Smooth muscle cell (in vitro differentiated cells): ENCODE data around the gene DLX2. TPM values are rescaled to one million over a fixed set of nuclear protein-coding genes. Genes with fewer than 3 reads are reported as not detected.

Experiments
- DNase-seq: peaks from one replicate; lab custom pipeline; 2025; ENCODE audit not compliant: unreplicated experiment; lab: John Stamatoyannopoulos, UW
- H2AFZ ChIP-seq: fragments of 200-600 bp; sonication (generic); 2 replicates; pipeline ENCODE4 v1.6.0; 2016; ENCODE audit warnings: antibody characterized with exemption, low read depth, mild to moderate bottlenecking
- H3F3A ChIP-seq: fragments of 200-600 bp; sonication (generic); 2 replicates; pipeline ENCODE4 v1.6.0; 2017; ENCODE audit warnings: antibody characterized with exemption, low read depth
- H3K27ac ChIP-seq: fragments of 200-600 bp; sonication (generic); 2 replicates; pipeline ENCODE4 v1.5.1; 2016; ENCODE audit warnings: low read depth, mild to moderate bottlenecking
- H3K27me3 ChIP-seq: fragments of 200-600 bp; sonication (generic); 2 replicates; pipeline ENCODE4 v1.6.1; 2016; ENCODE audit warnings: low read depth, mild to moderate bottlenecking
- H3K36me3 ChIP-seq: fragments of 200-600 bp; sonication (generic); 2 replicates; pipeline ENCODE4 v1.5.1; 2016; ENCODE audit warnings: low read depth
- H3K4me1 ChIP-seq: fragments of 200-600 bp; sonication (generic); 2 replicates; pipeline ENCODE4 v1.5.1; 2016; ENCODE audit warnings: low read depth
- H3K4me2 ChIP-seq: fragments of 200-600 bp; sonication (generic); 2 replicates; pipeline ENCODE4 v1.6.0; 2016; ENCODE audit warnings: mild to moderate bottlenecking
- H3K4me3 ChIP-seq: fragments of 200-600 bp; sonication (generic); 2 replicates; pipeline ENCODE4 v1.5.1; 2016; ENCODE audit warnings: mild to moderate bottlenecking
- H3K79me2 ChIP-seq: fragments of 200-600 bp; sonication (generic); 2 replicates; pipeline ENCODE4 v1.6.0; 2016; ENCODE audit warnings: low read depth, mild to moderate bottlenecking
- H3K9ac ChIP-seq: fragments of 200-600 bp; sonication (generic); 2 replicates; pipeline ENCODE4 v1.6.0; 2016; ENCODE audit warnings: low read depth
- H3K9me3 ChIP-seq: fragments of 200-600 bp; sonication (generic); replicated peaks from 2 replicates; pipeline ENCODE4 v1.5.1; 2016; ENCODE audit warnings: low read depth
- H4K20me1 ChIP-seq: fragments of 200-600 bp; sonication (generic); 2 replicates; pipeline ENCODE4 v1.6.0; 2016; ENCODE audit warnings: low read depth
- CTCF ChIP-seq: fragments of 200-600 bp; sonication (generic); IDR thresholded peaks from 2 replicates; pipeline ENCODE4 v1.5.1; 2017; ENCODE audit warnings: borderline replicate concordance, mild to moderate bottlenecking, antibody characterized with exemption; ENCODE audit not compliant: insufficient read depth, poor library complexity, severe bottlenecking
- WGBS: methylation state at CpG from one replicate; pipeline ENCODE4 v1.1.7; 2016; ENCODE audit warnings: low lambda C conversion rate; 5-methylcytosine and 5-hydroxymethylcytosine counted together
- polyA plus RNA-seq: library from polyadenylated mRNA; unstranded; fragments of >200 nt; fragmentation: Nextera tagmentation; extraction: Ambion mirVana; gene quantifications from 2 replicates; pipeline ENCODE4 v1.2.1, GENCODE V29; 2016
- total RNA-seq: library from RNA; depleted of rRNA; stranded (reverse); fragments of >200 nt; gene quantifications from 2 replicates; pipeline ENCODE4 v1.2.3, GENCODE V29; 2014

DLX2 gene
- total and polyA plus RNA-seq, 2 experiments from 2014 or later = 1.9 TPM

- H3K4me2 ChIP-seq = peak overlapping the region; percentile 97
- H3K9me3 ChIP-seq = no peaks in the 10 kb centered on the region
- TF ChIP-seq CTCF = no peak
- no peaks in the 10 kb centered on the region for H3K36me3 ChIP-seq
- H3K79me2 ChIP-seq = no peaks in the 10 kb centered on the region
- DNase-seq = no peak
- peaks cover 69% of the 10 kb centered on the region for H3K27me3 ChIP-seq
- peak overlapping the region; percentile 62 for H3K4me3 ChIP-seq
- H3K4me1 ChIP-seq = peaks cover 43% of the 10 kb centered on the region
- H2AFZ ChIP-seq = no peak overlapping the region
- WGBS = 8% methylated on average over 18 of the region's 18 CpGs
- H4K20me1 ChIP-seq = no peaks in the 10 kb centered on the region
- H3K27ac ChIP-seq = no peak overlapping the region
- H3F3A ChIP-seq = peaks cover 11% of the 10 kb centered on the region
- H3K9ac ChIP-seq = no peak overlapping the region
Observed at GRCh38 chr2:172093416-172094293, 9.0 kb downstream of the DLX2 start.

GRCh38 chr2:172092716-172093415, 9.8 kb downstream of the DLX2 start:
- no peaks in the 10 kb centered on the region for H3K9me3 ChIP-seq
- no peak overlapping the region for H3K9ac ChIP-seq
- no peak for DNase-seq
- peak overlapping the region; percentile 15 for H3K4me3 ChIP-seq
- no peak for TF ChIP-seq CTCF
- peaks cover 40% of the 10 kb centered on the region for H3K4me1 ChIP-seq
- H3K27me3 ChIP-seq = peaks cover 77% of the 10 kb centered on the region
- H4K20me1 ChIP-seq = no peaks in the 10 kb centered on the region
- no peaks in the 10 kb centered on the region for H3K79me2 ChIP-seq
- peak overlapping the region; percentile 97 for H3K4me2 ChIP-seq
- H2AFZ ChIP-seq = no peak overlapping the region
- 6% methylated on average over 19 of the region's 19 CpGs for WGBS
- H3K27ac ChIP-seq = no peak overlapping the region
- H3K36me3 ChIP-seq = no peaks in the 10 kb centered on the region
- H3F3A ChIP-seq = peaks cover 7% of the 10 kb centered on the region

GRCh38 chr2:172091761-172092566, 10.7 kb downstream of the DLX2 start:
- no peaks in the 10 kb centered on the region for H3F3A ChIP-seq
- peaks cover 86% of the 10 kb centered on the region for H3K27me3 ChIP-seq
- H3K4me3 ChIP-seq = no peak overlapping the region
- no peaks in the 10 kb centered on the region for H4K20me1 ChIP-seq
- H3K4me2 ChIP-seq = no peak overlapping the region
- no peaks in the 10 kb centered on the region for H3K79me2 ChIP-seq
- 39% methylated on average over 11 of the region's 11 CpGs for WGBS
- H3K36me3 ChIP-seq = no peaks in the 10 kb centered on the region
- H3K9me3 ChIP-seq = no peaks in the 10 kb centered on the region
- peaks cover 38% of the 10 kb centered on the region for H3K4me1 ChIP-seq
- no peak for DNase-seq
- H2AFZ ChIP-seq = no peak overlapping the region
- no peak overlapping the region for H3K9ac ChIP-seq
- no peak for TF ChIP-seq CTCF
- H3K27ac ChIP-seq = no peak overlapping the region
